G401.6 (cell line): ENCODE data around the gene SLC34A3.
A peak's percentile ranks its signal among the peaks of the same experiment; 100 is the strongest.
"Not testable (repeated sequence)": the region's sequence is repeated elsewhere in the genome, so short reads cannot be mapped to it uniquely, and the experiment has no call there.

Experiments
- FAIRE-seq: peaks from 2 replicates; lab custom pipeline; 2012; peaks lifted over from hg19 to GRCh38; lab: Jason Lieb, UNC

Gene SLC34A3

GRCh38 chr9:137228968-137229896 lies 1.5 kb upstream of the SLC34A3 start:
- FAIRE-seq = no peak

DNA sequence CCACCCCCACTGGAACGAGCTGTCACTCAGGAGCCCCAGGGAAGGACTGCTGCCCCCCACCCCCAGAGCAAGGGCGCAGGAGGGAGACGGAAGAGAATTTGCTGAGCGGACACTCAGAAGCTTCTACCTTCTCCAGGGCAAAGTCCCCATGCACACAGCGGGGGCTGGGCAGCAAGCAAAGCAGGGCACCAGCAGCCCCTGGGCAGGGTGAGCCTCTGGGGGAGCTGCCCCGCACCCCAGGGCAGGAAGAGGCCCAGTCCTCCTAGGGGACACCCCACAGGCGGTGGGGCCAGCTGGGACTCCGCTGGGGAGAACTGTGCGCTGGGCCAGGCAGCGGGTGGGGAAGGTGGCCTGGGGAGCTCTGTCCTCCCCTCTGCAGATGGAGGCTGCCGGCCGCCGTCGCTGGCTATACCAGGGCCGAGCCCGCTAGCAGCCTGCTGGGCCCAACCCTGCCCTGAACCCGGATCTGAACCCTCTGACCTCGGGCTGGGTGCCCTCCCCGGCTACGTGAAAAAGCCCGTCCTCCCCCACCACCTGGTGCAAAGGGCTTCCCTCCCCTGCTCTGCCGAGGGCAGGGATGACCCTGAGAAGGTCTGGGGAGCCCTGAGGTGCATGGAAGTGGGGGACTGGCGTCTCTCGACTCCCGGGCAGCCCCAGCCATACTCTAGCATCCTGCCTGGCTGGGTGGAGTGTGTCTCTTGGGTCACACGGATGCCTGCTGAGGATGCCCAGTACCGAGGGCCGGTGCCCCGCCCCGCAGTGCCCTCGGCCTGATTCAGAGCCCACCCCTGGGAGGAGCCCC lies 597 bp upstream of the SLC34A3 start:
- FAIRE-seq = no peak

GRCh38 chr9:137231372-137232039 lies 805 bp downstream of the SLC34A3 start:
- no peak for FAIRE-seq

GRCh38 chr9:137232101-137232500 lies 1.4 kb downstream of the SLC34A3 start:
- FAIRE-seq = no peak

GRCh38 chr9:137232510-137232909 lies 1.8 kb downstream of the SLC34A3 start:
- no peak for FAIRE-seq

DNA sequence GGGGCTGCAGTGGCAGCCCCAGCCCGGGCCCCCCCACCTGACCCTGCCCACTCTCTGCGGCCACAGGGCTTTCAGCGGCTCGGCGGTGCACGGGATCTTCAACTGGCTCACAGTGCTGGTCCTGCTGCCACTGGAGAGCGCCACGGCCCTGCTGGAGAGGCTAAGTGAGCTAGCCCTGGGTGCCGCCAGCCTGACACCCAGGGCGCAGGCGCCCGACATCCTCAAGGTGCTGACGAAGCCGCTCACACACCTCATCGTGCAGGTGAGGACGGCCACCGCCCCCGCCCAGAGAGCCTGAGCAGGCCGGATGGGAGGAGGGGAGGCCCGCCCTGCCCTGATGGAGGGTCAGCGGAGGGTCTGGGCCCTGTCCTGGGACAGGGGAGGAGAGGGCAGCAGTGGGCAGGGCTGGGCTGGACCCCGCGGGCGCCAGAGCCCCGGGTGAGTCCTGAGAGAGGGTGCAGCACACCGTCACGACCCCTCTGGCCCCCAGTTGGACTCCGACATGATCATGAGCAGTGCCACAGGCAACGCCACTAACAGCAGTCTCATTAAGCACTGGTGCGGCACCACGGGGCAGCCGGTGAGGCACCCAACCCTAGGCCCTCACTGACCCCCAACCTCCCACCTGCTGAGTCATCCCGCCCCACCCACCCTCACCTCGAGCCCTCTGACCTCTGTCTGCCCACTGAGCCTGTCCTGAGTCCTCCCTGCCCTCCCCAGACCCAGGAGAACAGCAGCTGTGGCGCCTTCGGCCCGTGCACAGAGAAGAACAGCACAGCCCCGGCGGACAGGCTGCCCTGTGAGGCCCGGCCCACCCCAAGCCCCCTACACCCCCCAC lies 2.7 kb downstream of the SLC34A3 start:
- FAIRE-seq = no peak

DNA sequence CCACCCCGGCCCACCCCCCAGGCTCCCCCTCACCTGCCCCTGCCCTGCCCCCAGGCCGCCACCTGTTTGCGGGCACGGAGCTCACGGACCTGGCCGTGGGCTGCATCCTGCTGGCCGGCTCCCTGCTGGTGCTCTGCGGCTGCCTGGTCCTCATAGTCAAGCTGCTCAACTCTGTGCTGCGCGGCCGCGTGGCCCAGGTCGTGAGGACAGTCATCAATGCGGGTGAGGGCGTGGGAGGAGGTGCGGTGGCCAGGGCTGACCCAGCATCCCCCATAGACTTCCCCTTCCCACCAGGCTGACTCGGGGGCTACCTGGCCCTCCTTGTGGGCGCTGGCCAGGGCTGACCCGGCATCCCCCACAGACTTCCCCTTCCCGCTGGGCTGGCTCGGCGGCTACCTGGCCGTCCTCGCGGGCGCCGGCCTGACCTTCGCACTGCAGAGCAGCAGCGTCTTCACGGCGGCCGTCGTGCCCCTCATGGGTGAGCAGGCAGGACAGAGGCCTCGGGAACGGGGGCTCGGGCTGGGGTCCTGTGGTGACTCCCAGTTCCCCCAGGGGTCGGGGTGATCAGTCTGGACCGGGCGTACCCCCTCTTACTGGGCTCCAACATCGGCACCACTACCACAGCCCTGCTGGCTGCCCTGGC lies 3.5 kb downstream of the SLC34A3 start:
- no peak for FAIRE-seq

- FAIRE-seq = no peak
Measured at GRCh38 chr9:137234758-137235423, 4.2 kb downstream of the SLC34A3 start.

DNA sequence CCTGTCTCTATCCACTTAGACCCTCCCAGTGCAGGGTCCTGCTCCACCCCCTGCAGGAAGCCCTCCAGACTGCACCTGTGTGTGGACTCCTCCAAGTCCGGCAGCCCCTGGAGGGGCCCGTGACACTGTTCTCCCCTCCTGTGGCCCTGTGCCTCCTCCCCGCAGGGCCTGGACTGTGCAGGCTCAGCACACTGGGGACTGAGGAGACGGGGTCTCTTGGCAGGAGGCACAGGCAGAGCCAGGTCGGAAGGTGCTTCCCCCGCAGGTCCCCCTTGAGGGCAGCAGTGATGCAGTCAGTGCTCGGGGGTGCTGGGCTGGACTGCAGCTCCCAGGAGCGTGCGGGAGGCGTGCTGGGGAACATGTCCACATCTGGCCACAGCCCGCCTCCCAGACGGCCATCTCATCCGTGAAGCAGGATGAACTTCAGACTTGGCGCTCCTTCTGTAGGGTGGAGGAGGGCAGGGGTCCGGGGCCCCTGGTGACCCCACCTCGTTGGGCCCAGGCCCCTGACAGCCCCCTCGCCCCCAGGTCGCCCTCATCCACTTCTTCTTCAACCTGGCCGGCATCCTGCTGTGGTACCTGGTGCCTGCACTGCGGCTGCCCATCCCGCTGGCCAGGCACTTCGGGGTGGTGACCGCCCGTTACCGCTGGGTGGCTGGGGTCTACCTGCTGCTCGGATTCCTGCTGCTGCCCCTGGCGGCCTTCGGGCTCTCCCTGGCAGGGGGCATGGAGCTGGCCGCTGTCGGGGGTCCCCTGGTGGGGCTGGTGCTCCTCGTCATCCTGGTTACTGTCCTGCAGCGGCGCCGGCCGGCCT lies 4.9 kb downstream of the SLC34A3 start:
- no peak for FAIRE-seq

- FAIRE-seq = no peak
Measured at GRCh38 chr9:137236238-137236935, 5.7 kb downstream of the SLC34A3 start.

DNA sequence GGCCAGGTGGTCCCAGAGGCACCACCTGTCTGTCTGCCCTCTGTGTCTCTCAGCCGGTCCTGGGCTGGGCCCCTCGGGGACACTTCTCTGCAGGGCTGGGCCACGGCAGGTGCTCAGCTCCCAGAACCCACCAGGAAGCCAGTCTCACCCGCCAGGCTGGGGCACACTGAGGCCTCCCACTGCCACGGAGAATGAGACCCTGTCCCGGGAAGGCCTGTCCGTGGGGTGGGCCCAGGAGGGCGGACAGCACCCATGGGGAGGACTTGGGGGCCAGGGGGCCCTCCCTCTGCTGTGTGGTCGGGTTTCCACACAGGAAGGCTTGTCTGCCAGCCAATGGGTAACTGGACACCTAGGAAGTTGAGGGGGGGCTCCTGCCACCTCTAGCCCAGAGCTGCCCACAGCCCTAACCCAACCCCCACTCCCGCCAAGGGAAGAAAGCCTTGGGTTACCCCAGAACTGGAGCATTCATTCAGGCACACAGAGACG lies 6.3 kb downstream of the SLC34A3 start:
- no peak for FAIRE-seq

- no peak for FAIRE-seq
Measured at GRCh38 chr9:137237759-137238726, 7.3 kb downstream of the SLC34A3 start.

DNA sequence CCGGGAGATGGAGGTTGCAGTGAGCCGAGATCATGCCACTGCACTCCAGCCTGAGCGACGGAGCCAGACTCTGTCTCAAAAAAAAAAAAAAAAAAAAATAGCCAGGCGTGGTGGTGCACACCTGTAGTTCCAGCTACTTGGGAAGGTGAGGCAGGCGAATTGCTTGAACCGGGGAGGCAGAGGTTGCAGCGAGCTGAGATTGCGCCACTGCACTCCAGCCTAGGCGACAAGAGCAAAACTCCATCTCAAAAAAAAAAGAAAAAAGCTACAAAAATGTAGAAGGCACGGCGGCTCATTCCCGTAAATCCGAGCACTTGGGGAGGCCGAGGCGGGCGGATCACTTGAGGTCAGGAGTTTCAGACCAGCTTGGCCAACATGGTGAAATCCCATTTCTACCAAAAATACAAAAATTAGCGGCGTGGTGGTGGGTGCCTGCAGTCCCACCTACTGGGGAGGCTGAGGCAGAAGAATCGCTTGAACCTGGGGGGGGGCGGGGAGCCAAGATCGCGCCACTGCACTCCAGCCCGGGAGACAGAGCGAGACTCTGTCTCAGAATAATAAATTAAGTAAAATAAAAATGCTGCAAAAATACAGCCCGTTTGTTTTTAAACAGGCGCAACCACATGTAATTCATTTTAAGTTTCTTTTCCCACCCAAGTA lies 9.0 kb downstream of the SLC34A3 start:
- FAIRE-seq = not testable (repeated sequence)

- no peak for FAIRE-seq
Measured at GRCh38 chr9:137240318-137240840, 9.7 kb downstream of the SLC34A3 start.

- peak; percentile 98 for FAIRE-seq
Measured at GRCh38 chr9:137240841-137241489, 10.3 kb downstream of the SLC34A3 start, which contains the start of gene TUBB4B. Gene TUBB4B, plus strand, starts transcription at chr9:137241287. Its CDS starts 74 bp downstream, at chr9:137241361.
